Ectodermal cell (in vitro differentiated cells): Measurements from ENCODE around the gene RIC1. TPM values are rescaled to one million over a fixed set of nuclear protein-coding genes. Genes with fewer than 3 reads are reported as not detected.
"Not testable (repeated sequence)": the region's sequence is repeated elsewhere in the genome, so short reads cannot be mapped to it uniquely, and the experiment has no call there.

Source experiments
- H3K27ac ChIP-seq: 2 replicates; pipeline ENCODE4 v1.7.0; 2013; ENCODE audit warnings: mild to moderate bottlenecking, low read depth, low read length; ENCODE audit not compliant: insufficient read depth, poor library complexity, severe bottlenecking
- H3K27me3 ChIP-seq: 2 replicates; pipeline ENCODE4 v1.7.0; 2013; ENCODE audit warnings: mild to moderate bottlenecking, low read length; ENCODE audit not compliant: insufficient read depth, control insufficient read depth, poor library complexity, severe bottlenecking
- H3K36me3 ChIP-seq: one replicate; pipeline ENCODE4 v1.7.0; 2013; ENCODE audit warnings: low read length; ENCODE audit not compliant: control insufficient read depth, insufficient read depth
- H3K4me1 ChIP-seq: one replicate; pipeline ENCODE4 v1.7.0; 2013; ENCODE audit warnings: low read length; ENCODE audit not compliant: control insufficient read depth, insufficient read depth
- H3K4me3 ChIP-seq: 2 replicates; pipeline ENCODE4 v1.7.0; 2013; ENCODE audit warnings: low read depth, low read length, control low read depth; ENCODE audit not compliant: insufficient read depth
- H3K9me3 ChIP-seq: 2 replicates; pipeline ENCODE4 v1.7.0; 2013; ENCODE audit warnings: mild to moderate bottlenecking, low read length, moderate library complexity; ENCODE audit not compliant: control insufficient read depth
- WGBS, 2 experiments: methylation state at CpG; one replicate each; pipeline ENCODE4 v1.1.7; 2013; ENCODE audit warnings: missing lambda C conversion rate in 2 of 2; 5-methylcytosine and 5-hydroxymethylcytosine counted together
- polyA plus RNA-seq, 4 experiments: library from polyadenylated mRNA; stranded (reverse); fragments of 50-300 nt; gene quantifications; one replicate each; pipeline ENCODE4 v1.2.3, GENCODE V29; 2013

RIC1 gene
- 18.6 TPM for polyA plus RNA-seq (2013, experiment 1 of 4)
- 18.7 TPM for polyA plus RNA-seq (2013, experiment 2 of 4)
- 13.2 TPM for polyA plus RNA-seq (2013, experiment 3 of 4)
- polyA plus RNA-seq (2013, experiment 4 of 4) = 15.6 TPM

DNA sequence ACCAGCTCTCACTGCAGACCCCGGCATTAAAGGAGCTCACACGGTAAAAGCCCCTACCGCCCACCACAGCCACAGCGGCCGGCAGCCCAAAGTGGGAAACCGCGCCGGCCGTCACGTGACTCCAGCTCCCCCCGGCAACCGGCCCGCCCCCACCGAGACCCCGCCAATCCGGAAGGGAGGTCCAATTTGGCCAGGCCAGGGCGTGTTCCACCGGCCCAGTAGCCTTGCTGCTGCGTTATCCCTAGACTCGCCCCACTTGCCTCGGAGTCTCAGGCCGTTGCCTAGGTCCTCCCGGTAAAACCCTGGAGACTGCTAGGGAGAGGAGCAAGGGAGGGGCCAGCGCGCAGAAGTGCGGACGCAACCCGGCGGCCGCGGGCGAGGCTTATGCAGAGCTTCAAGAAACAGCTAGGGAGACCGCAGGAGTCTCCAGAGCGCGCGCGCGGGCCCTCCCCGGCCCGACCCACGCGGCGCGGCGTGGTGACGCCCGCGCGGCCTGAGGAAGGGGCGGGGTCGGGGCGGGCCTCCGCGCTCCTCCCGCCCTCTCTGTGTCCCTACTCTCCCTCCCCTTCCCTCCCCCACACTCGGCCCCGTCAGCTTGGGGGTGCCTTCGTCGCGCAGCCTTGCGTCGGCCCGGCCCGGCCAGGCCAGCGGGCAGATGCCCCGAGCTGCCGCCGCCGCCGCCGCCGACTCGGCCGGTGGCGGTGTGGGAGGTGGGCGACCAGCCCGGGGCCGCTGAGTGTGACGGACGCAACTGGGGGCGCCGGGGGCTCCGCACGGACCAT, at the start of gene RIC1:
Gene RIC1 (plus strand): TSS at position 578 of the 782 bp plus-strand sequence. CDS start 203 bp downstream, at position 781.
- Histone ChIP-seq H3K4me3 (peak within 1 kb of the TSS; percentile 95), H3K4me1 (peaks cover 10% of the 10 kb centered on the region), H3K9me3 (no peaks in the 10 kb centered on the region), H3K36me3 (no peaks in the 10 kb centered on the region), H3K27me3 (no peaks in the 10 kb centered on the region), H3K27ac (peak within 1 kb of the TSS; percentile 90)
- WGBS, 2 experiments = 0% methylated on average over 84 of the region's 84 CpGs

GRCh38 chr9:5579881-5580280, 49.0 kb upstream of the RIC1 start:
- no peak overlapping the region for H3K27ac ChIP-seq
- no peak overlapping the region for H3K4me3 ChIP-seq
- 100% methylated on average over 1 of the region's 1 CpG; no CpG with 5 or more reads in 1 of the 2 experiments for WGBS, 2 experiments
- no peaks in the 10 kb centered on the region for H3K27me3 ChIP-seq
- no peaks in the 10 kb centered on the region for H3K9me3 ChIP-seq
- H3K4me1 ChIP-seq = no peaks in the 10 kb centered on the region
- no peaks in the 10 kb centered on the region for H3K36me3 ChIP-seq

- H3K36me3 ChIP-seq = no peaks in the 10 kb centered on the region
- WGBS, 2 experiments = 91 to 93% methylated on average over 3 of the region's 3 CpGs
- H3K4me3 ChIP-seq = no peak overlapping the region
- no peak overlapping the region for H3K27ac ChIP-seq
- no peaks in the 10 kb centered on the region for H3K9me3 ChIP-seq
- no peaks in the 10 kb centered on the region for H3K27me3 ChIP-seq
- no peaks in the 10 kb centered on the region for H3K4me1 ChIP-seq
Measured at GRCh38 chr9:5580650-5581049, 48.3 kb upstream of the RIC1 start.

DNA sequence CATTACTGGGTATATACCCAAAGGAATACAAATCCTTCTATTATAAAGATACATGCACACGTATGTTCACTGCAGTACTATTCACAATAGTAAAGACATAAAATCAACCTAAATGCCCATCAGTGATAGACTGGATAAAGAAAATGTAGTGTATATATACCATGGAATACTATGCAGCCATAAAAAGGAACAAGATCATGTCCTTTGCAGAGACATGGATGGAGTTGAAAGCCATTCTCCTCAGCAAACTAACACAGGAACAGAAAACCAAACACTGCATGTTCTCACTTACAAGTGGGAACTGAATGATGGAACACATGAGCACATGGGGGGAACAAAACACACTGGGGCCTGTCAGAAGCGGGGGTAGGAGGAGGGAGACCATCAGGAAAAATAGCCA, 47.2 kb upstream of the RIC1 start:
- not testable (repeated sequence) for H3K36me3 ChIP-seq, H3K9me3 ChIP-seq, H3K27ac ChIP-seq, H3K27me3 ChIP-seq, H3K4me3 ChIP-seq, H3K4me1 ChIP-seq
- WGBS, 2 experiments = 91 to 92% methylated on average over 2 of the region's 2 CpGs

DNA sequence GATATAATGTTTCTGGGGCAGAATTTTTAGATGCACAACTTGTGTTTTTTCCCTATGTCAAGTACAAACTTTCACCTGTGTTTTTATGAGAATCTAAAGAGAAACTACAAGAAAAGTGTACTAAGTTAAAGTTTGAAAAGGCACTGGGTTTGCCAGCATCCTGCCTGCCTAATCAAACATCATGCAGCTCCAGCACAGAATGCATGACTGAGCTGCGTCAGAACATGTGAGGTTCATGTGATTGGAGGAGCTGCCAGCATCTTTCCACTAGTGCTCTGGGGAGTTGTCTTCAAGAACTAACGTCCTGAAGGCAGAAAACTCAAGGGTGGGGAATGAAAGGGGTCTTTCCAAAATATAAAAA, 46.1 kb upstream of the RIC1 start:
- Histone ChIP-seq H3K4me3 (no peak overlapping the region), H3K27ac (no peak overlapping the region)
- WGBS, 2 experiments = 74 to 83% methylated on average over 2 of the region's 2 CpGs

DNA sequence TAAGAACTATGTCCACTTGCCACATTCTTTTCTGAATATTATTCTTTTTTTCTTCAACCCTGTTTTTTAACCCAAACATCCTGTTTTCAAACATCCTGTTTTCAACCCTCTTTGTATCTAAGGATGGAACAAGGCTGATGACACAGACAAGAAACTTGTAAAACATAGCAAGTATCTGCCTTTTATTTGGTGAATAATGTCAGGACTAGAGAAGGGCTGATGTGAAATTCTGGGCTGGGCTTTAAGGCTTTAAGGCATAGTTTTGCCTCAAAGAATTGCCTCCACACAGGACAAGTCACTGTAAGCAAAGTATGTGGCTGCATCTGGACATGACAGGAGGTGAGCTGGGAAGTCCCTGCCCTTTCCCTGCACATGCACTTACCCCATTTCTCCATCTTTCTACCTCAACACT, 42.5 kb upstream of the RIC1 start:
- H3K4me3 ChIP-seq = no peak overlapping the region
- no peaks in the 10 kb centered on the region for H3K4me1 ChIP-seq
- H3K27me3 ChIP-seq = no peaks in the 10 kb centered on the region
- no peak overlapping the region for H3K27ac ChIP-seq
- H3K9me3 ChIP-seq = no peaks in the 10 kb centered on the region
- H3K36me3 ChIP-seq = no peaks in the 10 kb centered on the region

More for the DNA sequence above, 46.1 kb upstream of the RIC1 start:
- H3K4me1 ChIP-seq = no peaks in the 10 kb centered on the region
- H3K36me3 ChIP-seq = no peaks in the 10 kb centered on the region
- no peaks in the 10 kb centered on the region for H3K9me3 ChIP-seq
- no peaks in the 10 kb centered on the region for H3K27me3 ChIP-seq

DNA sequence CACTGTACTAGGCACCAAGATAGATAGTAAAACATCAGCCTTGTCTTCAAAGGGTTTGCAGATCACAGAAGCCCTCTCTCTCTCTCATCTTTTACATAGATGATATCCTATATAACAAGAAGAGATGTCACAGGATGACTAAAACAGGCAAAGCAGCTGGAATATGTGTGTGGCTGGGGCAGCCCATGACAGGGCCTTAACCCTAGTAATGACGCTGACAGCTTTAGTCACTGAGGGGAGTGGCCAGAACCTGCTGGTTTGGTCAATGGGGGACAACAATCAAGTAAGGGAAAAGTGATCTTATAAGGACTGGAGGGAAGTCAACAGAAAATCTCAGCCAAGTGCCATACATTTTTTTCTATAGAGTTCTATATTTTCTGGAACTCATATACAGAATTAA, 41.9 kb upstream of the RIC1 start:
- Histone ChIP-seq H3K4me1 (no peaks in the 10 kb centered on the region), H3K4me3 (no peak overlapping the region), H3K27ac (no peak overlapping the region), H3K9me3 (no peaks in the 10 kb centered on the region), H3K36me3 (no peaks in the 10 kb centered on the region), H3K27me3 (no peaks in the 10 kb centered on the region)
- WGBS, 2 experiments = 65 to 70% methylated on average over 1 of the region's 1 CpG

DNA sequence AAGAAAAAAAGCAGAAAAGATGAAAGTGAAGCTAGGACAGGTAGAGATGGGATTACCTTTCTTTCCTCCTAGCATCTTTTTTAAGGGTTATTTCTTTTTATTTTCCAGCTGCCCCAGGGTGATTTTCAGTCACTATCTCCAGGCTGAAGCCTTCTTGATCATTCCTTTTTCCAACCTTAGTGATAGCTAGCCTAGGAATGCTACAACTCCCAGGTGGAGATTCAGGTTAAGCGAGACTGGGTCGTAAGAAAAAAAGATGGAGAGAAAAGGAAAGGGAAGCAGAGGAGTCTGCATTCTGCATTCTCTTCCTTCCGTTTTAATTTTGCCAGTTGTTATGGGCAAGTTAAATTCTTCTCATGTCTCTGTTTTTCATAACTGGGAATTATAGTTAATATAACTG, 36.7 kb upstream of the RIC1 start:
- Histone ChIP-seq H3K4me1 (no peaks in the 10 kb centered on the region), H3K27me3 (no peaks in the 10 kb centered on the region), H3K36me3 (no peaks in the 10 kb centered on the region), H3K9me3 (no peaks in the 10 kb centered on the region), H3K27ac (no peak overlapping the region), H3K4me3 (no peak overlapping the region)
- WGBS, 2 experiments = 89 to 94% methylated on average over 3 of the region's 3 CpGs

GRCh38 chr9:5592904-5593303, 36.0 kb upstream of the RIC1 start:
- Histone ChIP-seq H3K4me1 (no peaks in the 10 kb centered on the region), H3K9me3 (no peaks in the 10 kb centered on the region), H3K36me3 (no peaks in the 10 kb centered on the region), H3K27ac (no peak overlapping the region), H3K4me3 (no peak overlapping the region), H3K27me3 (no peaks in the 10 kb centered on the region)
- WGBS, 2 experiments = 89 to 90% methylated on average over 5 of the region's 5 CpGs

GRCh38 chr9:5593904-5594303, 35.0 kb upstream of the RIC1 start:
- H3K27me3 ChIP-seq = no peaks in the 10 kb centered on the region
- WGBS, 2 experiments = 94 to 100% methylated on average over 1 to 2 of the region's 2 CpGs
- no peaks in the 10 kb centered on the region for H3K4me1 ChIP-seq
- H3K9me3 ChIP-seq = no peaks in the 10 kb centered on the region
- H3K27ac ChIP-seq = no peak overlapping the region
- H3K36me3 ChIP-seq = no peaks in the 10 kb centered on the region
- H3K4me3 ChIP-seq = no peak overlapping the region
